Activated naive CD4-positive, alpha-beta T cell treated with anti-CD3 and anti-CD28 coated beads, Interleukin-2, amount 50 U/mL, for 24 hours (primary cell): ENCODE data around the gene SERF2.
"Not testable (repeated sequence)": the region's sequence is repeated elsewhere in the genome, so short reads cannot be mapped to it uniquely, and the experiment has no call there.

Experiments used
- H3K27ac Mint-ChIP-seq: one replicate; pipeline ENCODE4 v1.8.0; 2021; ENCODE audit warnings: mild to moderate bottlenecking, mixed read lengths
- H3K27me3 Mint-ChIP-seq: one replicate; pipeline ENCODE4 v1.8.0; 2021; ENCODE audit warnings: mixed read lengths
- H3K36me3 Mint-ChIP-seq: one replicate; pipeline ENCODE4 v1.8.0; 2021; ENCODE audit warnings: mixed read lengths
- H3K4me1 Mint-ChIP-seq: one replicate; pipeline ENCODE4 v1.8.0; 2021; ENCODE audit warnings: mixed read lengths
- H3K4me3 Mint-ChIP-seq: one replicate; pipeline ENCODE4 v1.8.0; 2021; ENCODE audit warnings: mild to moderate bottlenecking, mixed read lengths
- H3K9me3 Mint-ChIP-seq: one replicate; pipeline ENCODE4 v1.8.0; 2021; ENCODE audit warnings: mixed read lengths

SERF2 gene

GRCh38 chr15:43776718-43777266 lies 15.3 kb upstream of the SERF2 start, which contains the start of gene ELL3:
TSS of gene ELL3 (minus strand) at chr15:43776966. CDS start at chr15:43776901, 65 bp downstream.
- no peaks in the 10 kb centered on the region for H3K9me3 Mint-ChIP-seq
- H3K4me3 Mint-ChIP-seq = peak within 1 kb of the TSS; percentile 90
- H3K36me3 Mint-ChIP-seq = no peaks in the 10 kb centered on the region
- H3K4me1 Mint-ChIP-seq = peaks cover 21% of the 10 kb centered on the region
- peak within 1 kb of the TSS; percentile 89 for H3K27ac Mint-ChIP-seq
- H3K27me3 Mint-ChIP-seq = no peaks in the 10 kb centered on the region

GRCh38 chr15:43777267-43777914 lies 14.7 kb upstream of the SERF2 start:
- Mint-ChIP-seq H3K4me1 (peaks cover 21% of the 10 kb centered on the region), H3K27me3 (no peaks in the 10 kb centered on the region), H3K36me3 (no peaks in the 10 kb centered on the region), H3K9me3 (no peaks in the 10 kb centered on the region), H3K27ac (peak overlapping the region; percentile 89), H3K4me3 (peak overlapping the region; percentile 90)

GRCh38 chr15:43779016-43779415 lies 13.1 kb upstream of the SERF2 start:
- no peaks in the 10 kb centered on the region for H3K9me3 Mint-ChIP-seq
- H3K4me1 Mint-ChIP-seq = peaks cover 21% of the 10 kb centered on the region
- peak overlapping the region; percentile 23 for H3K4me3 Mint-ChIP-seq
- no peaks in the 10 kb centered on the region for H3K27me3 Mint-ChIP-seq
- no peaks in the 10 kb centered on the region for H3K36me3 Mint-ChIP-seq
- H3K27ac Mint-ChIP-seq = peak overlapping the region; percentile 5

- Mint-ChIP-seq H3K27me3 (no peaks in the 10 kb centered on the region), H3K9me3 (no peaks in the 10 kb centered on the region), H3K27ac (no peak overlapping the region), H3K36me3 (peaks cover 7% of the 10 kb centered on the region), H3K4me3 (no peak overlapping the region), H3K4me1 (peaks cover 17% of the 10 kb centered on the region)
These were observed 2.7 kb upstream of the SERF2 start for GRCh38 chr15:43789409-43789808.

- Mint-ChIP-seq H3K27me3 (no peaks in the 10 kb centered on the region), H3K27ac (peak overlapping the region; percentile 96), H3K36me3 (peaks cover 19% of the 10 kb centered on the region), H3K4me1 (peaks cover 47% of the 10 kb centered on the region), H3K4me3 (peak overlapping the region; percentile 97), H3K9me3 (no peaks in the 10 kb centered on the region)
These were observed 799 bp downstream of the SERF2 start for GRCh38 chr15:43792761-43793476.

- peak overlapping the region; percentile 97 for H3K4me3 Mint-ChIP-seq
- no peaks in the 10 kb centered on the region for H3K9me3 Mint-ChIP-seq
- H3K4me1 Mint-ChIP-seq = peaks cover 53% of the 10 kb centered on the region
- peak overlapping the region; percentile 96 for H3K27ac Mint-ChIP-seq
- no peaks in the 10 kb centered on the region for H3K27me3 Mint-ChIP-seq
- peaks cover 21% of the 10 kb centered on the region for H3K36me3 Mint-ChIP-seq
These were observed 1.5 kb downstream of the SERF2 start for GRCh38 chr15:43793647-43794046.

GRCh38 chr15:43794269-43795037 lies 2.3 kb downstream of the SERF2 start:
- no peaks in the 10 kb centered on the region for H3K27me3 Mint-ChIP-seq
- peak overlapping the region; percentile 97 for H3K4me3 Mint-ChIP-seq
- H3K27ac Mint-ChIP-seq = peak overlapping the region; percentile 76
- peaks cover 59% of the 10 kb centered on the region for H3K4me1 Mint-ChIP-seq
- peaks cover 26% of the 10 kb centered on the region for H3K36me3 Mint-ChIP-seq
- H3K9me3 Mint-ChIP-seq = no peaks in the 10 kb centered on the region

GRCh38 chr15:43795197-43795596 lies 3.1 kb downstream of the SERF2 start:
- H3K27ac Mint-ChIP-seq = peak overlapping the region; percentile 61
- peaks cover 34% of the 10 kb centered on the region for H3K36me3 Mint-ChIP-seq
- no peaks in the 10 kb centered on the region for H3K9me3 Mint-ChIP-seq
- peak overlapping the region; percentile 23 for H3K4me3 Mint-ChIP-seq
- H3K27me3 Mint-ChIP-seq = no peaks in the 10 kb centered on the region
- H3K4me1 Mint-ChIP-seq = peaks cover 66% of the 10 kb centered on the region

GRCh38 chr15:43795997-43796396 lies 3.9 kb downstream of the SERF2 start:
- Mint-ChIP-seq H3K4me1 (peaks cover 73% of the 10 kb centered on the region), H3K36me3 (peaks cover 39% of the 10 kb centered on the region), H3K27ac (peak overlapping the region; percentile 72), H3K27me3 (no peaks in the 10 kb centered on the region), H3K9me3 (no peaks in the 10 kb centered on the region), H3K4me3 (no peak overlapping the region)

- H3K27ac Mint-ChIP-seq = peak overlapping the region; percentile 72
- H3K27me3 Mint-ChIP-seq = no peaks in the 10 kb centered on the region
- no peaks in the 10 kb centered on the region for H3K9me3 Mint-ChIP-seq
- H3K4me1 Mint-ChIP-seq = peaks cover 77% of the 10 kb centered on the region
- H3K4me3 Mint-ChIP-seq = no peak overlapping the region
- H3K36me3 Mint-ChIP-seq = peaks cover 45% of the 10 kb centered on the region
These were observed 4.4 kb downstream of the SERF2 start for GRCh38 chr15:43796566-43796965.

GRCh38 chr15:43799209-43799944 lies 7.3 kb downstream of the SERF2 start:
- peaks cover 66% of the 10 kb centered on the region for H3K4me1 Mint-ChIP-seq
- H3K9me3 Mint-ChIP-seq = no peaks in the 10 kb centered on the region
- peaks cover 41% of the 10 kb centered on the region for H3K36me3 Mint-ChIP-seq
- H3K27me3 Mint-ChIP-seq = no peaks in the 10 kb centered on the region
- no peak overlapping the region for H3K4me3 Mint-ChIP-seq
- H3K27ac Mint-ChIP-seq = peak overlapping the region; percentile 100

GRCh38 chr15:43799945-43800285 lies 7.8 kb downstream of the SERF2 start, which contains the start of gene SERINC4:
TSS of gene SERINC4 (minus strand) at chr15:43800220. CDS start at chr15:43799986, 234 bp downstream.
- H3K4me1 Mint-ChIP-seq = peaks cover 60% of the 10 kb centered on the region
- peak within 1 kb of the TSS; percentile 100 for H3K27ac Mint-ChIP-seq
- H3K9me3 Mint-ChIP-seq = no peaks in the 10 kb centered on the region
- peak within 1 kb of the TSS; percentile 100 for H3K4me3 Mint-ChIP-seq
- peaks cover 36% of the 10 kb centered on the region for H3K36me3 Mint-ChIP-seq
- no peaks in the 10 kb centered on the region for H3K27me3 Mint-ChIP-seq

- Mint-ChIP-seq H3K4me1 (peaks cover 54% of the 10 kb centered on the region), H3K27ac (peak within 1 kb of the TSS; percentile 100), H3K36me3 (peaks cover 36% of the 10 kb centered on the region), H3K4me3 (peak within 1 kb of the TSS; percentile 100), H3K9me3 (no peaks in the 10 kb centered on the region), H3K27me3 (no peaks in the 10 kb centered on the region)
These were observed 8.4 kb downstream of the SERF2 start, which contains the start of gene HYPK for GRCh38 chr15:43800286-43801141. TSS of gene HYPK (plus strand) at chr15:43800599. CDS start at chr15:43800623, 24 bp downstream.

- not testable (repeated sequence) for H3K27ac Mint-ChIP-seq, H3K4me3 Mint-ChIP-seq, H3K27me3 Mint-ChIP-seq, H3K9me3 Mint-ChIP-seq
- H3K36me3 Mint-ChIP-seq = peaks cover 35% of the 10 kb centered on the region
- H3K4me1 Mint-ChIP-seq = peaks cover 38% of the 10 kb centered on the region
These were observed 10.6 kb downstream of the SERF2 start for GRCh38 chr15:43802676-43803075.
